Measurements from ENCODE around the gene SEMA4G.
A peak's percentile ranks its signal among the peaks of the same experiment; 100 is the strongest.

The SEMA4G gene

DNA sequence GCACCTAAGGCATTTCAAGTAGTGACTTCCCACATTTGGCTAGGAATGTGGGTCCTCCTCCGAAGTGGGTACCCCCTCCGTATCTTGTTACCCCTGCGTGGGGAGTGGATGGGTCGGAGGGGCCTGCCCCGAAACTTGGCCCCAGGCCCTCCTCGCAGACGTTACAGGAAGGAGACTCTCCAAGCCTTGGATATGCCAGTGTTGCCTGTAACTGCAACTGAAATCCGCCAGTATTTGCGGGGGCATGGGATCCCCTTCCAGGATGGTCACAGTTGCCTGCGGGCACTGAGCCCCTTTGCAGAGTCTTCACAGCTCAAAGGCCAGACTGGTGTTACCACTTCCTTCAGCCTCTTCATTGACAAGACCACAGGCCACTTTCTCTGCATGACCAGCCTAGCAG, 18.9 kb downstream of the SEMA4G start:
- DNase-seq (ENCODE audit: low spot score), result no peak

DNA sequence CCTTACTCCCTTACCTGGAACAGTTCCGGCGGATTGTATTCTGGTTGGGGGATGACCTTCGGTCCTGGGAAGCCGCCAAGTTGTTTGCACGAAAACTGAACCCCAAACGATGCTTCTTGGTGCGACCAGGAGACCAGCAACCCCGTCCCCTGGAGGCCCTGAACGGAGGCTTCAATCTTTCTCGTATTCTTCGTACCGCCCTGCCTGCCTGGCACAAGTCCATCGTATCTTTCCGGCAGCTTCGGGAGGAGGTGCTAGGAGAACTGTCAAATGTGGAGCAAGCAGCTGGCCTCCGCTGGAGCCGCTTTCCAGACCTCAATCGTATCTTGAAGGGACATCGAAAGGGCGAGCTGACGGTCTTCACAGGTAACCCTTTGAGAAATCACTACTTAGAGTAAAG, 19.8 kb downstream of the SEMA4G start:
- DNase-seq (ENCODE audit: low spot score), result no peak

DNA sequence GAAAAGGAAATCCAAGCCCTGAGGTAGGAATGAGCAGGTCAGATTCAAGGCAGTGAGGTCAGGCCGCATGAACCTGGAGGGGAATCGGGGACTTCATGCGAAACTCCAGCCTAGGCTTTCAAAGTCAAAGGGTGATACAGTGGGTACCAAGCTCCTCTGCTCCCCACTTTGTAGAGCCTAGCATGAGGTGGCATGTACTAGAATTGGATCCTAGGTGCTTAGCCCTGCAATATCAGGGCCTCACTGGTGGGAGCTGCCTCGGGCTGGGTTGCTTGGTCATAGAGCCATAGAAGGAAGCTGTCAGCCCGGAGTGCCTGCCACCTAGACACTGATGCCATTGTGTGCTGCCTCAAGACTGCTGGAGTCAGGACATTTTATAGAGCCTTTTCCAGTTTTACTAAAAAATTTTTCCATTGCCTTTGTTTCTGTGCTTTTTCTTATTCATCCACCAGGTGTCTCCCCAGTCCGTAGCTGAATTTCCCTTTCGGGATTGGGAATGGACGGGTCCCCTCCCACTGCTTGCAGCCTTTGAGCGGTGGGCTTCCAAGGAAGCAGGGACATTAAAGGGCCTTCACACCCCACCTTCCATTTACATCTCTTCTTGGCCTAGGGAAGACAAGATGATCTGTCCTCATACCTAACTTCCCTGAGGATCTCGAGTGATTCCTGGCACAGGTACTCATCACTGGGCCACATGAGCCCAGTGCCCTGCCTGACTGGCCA, 24.8 kb downstream of the SEMA4G start:
- DNase-seq (ENCODE audit: low spot score), result peak; percentile 52

DNA sequence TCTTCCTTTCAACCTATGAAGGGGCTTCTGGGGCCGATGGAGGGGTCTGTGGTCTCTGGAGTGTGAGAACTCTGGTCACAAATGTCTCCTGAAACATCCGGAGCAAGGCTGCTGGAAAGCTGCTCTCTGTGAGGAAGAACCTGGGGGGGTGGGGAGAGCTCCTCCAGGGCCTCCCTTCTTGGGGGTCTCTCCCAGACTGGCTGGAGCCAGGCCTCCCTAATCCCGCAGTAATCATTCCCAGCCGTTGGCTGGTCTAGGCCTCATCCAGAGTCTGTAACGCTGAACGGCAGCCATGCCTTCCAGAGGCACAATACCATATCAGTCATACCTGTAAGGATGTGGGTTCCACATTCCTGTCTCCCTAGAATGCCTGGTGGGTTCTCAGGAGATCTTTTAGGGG, 25.9 kb downstream of the SEMA4G start:
- no peak for DNase-seq (ENCODE audit: low spot score)

DNA sequence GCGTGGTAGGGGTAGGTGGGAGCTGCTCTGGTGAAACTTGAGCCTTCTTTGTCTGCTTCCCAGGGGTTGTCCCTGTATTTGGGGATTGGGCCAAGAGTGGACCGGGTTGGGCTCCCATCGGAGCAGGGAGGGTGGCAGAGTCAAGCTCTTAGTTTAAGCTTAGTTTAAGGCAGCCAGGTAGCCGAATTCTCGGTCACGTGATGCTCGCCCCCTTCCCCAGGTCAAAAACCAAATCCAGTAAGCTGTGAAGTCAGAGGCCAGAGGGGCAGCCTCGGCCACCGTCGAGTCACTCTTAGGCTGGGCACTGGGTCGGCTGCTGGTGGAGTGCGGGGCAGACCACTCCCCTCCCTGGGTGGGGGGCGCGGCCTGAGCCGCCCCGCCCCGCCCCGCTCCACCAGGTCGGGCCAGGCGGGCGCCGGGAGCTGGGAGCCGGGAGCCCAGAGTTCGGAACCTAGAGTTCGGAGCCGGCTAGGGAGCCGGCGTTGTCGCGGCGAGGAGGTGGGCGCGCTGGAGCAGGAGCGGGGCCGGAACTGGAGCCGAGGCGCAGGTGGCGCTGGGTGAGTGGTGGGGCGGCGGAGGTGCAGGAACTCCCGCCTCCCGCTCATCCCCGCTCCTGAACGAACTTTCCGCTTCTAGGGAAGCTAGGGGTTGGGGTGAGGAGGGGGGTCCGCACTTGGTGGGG, 27.5 kb downstream of the SEMA4G start:
- DNase-seq (ENCODE audit: low spot score), result peak; percentile 33

DNA sequence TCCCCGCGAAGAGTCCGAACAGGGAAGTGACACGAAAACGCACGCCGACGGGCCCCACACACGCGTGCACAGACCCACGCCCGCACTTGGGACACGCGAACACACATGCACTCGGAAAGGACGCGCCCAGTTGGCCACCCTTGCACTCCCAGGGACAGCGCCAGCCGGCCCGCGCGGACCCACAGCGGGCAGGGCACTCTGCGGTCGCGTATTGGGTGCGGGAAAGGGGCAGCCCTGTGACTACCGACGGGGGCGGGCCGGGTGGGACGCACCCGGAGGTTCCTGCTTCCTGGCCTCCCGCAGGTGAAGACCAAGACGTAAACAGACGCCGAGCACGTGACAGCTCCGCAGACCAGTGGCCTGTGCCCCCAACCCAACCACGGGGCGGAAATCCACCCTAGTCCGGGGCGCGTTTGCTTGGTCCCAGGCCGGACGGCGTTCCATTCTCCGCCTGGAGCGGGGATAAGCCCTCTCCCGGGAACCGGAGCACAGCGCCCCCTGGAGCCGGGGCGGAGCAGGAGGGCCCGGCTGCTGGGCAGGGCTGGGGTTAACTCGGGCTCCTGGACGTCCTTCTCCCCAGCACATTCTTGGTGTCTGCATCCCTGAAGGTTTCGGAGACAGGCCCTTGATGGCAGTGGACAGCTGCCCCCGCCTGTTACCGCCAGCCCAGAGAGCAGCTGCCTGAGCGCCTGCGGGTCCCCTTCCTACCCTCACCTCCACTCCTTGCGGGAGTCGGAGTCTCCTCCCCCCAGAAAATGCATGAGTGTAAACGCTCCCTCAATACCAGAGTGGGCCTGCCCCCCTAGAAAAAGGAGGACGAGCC, 28.3 kb downstream of the SEMA4G start:
- peak; percentile 82 for DNase-seq (ENCODE audit: low spot score)

DNA sequence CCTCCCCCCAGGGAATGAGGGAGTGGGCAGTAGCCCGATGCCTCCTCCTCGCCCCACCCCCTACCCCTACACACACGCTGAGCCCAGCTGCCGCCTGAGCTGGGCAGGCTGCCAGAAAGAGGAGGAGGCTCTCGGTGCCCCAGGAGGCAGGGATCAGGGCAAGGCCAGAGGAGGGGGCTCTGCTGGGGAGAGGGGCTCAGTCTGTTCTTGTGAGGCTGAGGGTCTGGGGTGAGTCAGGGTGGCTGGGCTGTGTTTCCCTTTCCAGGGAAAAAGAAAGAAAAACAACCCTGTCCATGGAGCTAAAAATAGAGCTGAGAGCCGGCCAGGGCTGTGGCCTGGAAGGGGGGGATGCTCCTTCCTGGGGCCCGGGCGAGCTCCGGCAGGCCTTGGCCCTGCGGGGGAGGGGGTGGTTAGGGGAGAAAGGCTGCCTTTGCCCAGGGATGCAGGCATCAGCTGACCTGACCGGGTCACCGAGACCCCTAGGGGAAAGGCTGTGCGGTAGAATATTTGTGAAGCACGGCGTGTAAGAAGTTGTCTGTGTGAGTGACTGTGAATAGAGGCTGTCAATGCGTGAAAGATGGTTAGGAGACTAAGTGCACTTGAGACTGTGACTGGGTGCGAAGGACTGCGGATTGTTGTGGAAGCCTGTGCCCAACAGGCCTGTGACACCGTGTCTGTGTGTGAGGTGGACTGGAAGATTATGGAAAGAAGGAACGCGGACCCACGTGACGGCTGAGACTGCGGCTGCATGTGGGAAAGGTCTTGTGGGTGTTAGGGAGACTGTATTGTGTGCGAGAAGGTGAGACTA, 29.1 kb downstream of the SEMA4G start:
- peak; percentile 71 for DNase-seq (ENCODE audit: low spot score)

DNA sequence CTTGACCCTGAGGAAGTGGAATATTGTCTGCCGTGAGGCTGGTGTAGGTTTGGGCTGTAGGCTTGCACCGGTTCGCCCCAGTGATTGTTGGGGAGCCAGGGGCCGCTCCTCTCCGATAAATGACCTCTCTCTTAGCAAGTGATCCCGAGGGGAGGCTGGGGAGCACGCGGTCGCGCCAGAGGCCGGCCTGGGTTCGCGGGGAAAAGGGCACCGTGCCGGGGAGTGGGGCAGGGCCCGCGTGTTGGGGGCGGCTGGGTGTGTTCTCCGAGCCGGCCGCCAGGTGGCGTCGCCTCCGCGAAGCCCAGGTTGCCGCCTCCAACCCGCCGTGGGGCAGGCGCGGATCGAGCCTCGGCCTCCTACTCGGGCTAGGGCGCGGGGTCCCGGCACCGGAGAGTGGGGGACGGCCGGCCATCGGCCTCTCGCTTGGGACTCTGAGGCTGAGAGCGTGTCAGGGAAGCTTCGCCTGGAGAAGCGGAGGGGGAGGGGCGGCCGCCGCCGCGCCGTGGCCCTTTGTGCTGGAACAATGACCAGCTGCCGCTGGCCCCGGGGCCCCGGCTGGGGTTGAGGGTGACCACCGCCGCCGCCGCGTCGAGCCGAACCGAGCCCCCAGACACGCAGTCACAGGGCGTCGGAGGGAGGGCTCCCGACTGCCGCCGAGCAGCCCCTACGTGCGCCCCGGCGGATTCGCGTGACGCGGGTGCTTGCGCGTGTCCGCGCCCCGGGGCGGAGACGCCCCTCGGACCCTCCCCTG, 29.9 kb downstream of the SEMA4G start:
- peak; percentile 61 for DNase-seq (ENCODE audit: low spot score)

DNA sequence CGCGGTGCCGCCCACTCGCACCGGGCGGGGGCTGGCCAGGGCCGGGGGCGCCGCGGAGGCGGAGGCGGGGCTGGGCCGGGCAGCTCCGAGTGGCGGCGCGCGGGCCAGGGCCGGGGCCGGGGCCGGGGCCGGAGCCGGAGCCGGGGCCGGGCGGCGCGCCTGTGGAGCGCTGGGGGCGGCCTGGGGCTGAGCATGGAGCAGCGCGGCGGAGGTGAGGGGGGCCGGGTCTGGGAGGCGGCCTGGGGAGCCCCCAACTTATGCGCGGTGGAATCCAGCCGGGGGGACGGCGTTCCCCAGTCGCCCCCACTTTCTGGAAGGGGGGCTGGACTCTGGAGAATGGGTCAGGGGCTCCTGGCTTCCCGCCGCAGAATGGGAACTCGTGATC, 30.4 kb downstream of the SEMA4G start, which contains the start of gene LZTS2:
Gene LZTS2 (plus strand): TSS at position 67 of the 385 bp plus-strand sequence. CDS start 2,731 bp downstream, outside the sequence.
- no peak for DNase-seq (ENCODE audit: low spot score)

DNA sequence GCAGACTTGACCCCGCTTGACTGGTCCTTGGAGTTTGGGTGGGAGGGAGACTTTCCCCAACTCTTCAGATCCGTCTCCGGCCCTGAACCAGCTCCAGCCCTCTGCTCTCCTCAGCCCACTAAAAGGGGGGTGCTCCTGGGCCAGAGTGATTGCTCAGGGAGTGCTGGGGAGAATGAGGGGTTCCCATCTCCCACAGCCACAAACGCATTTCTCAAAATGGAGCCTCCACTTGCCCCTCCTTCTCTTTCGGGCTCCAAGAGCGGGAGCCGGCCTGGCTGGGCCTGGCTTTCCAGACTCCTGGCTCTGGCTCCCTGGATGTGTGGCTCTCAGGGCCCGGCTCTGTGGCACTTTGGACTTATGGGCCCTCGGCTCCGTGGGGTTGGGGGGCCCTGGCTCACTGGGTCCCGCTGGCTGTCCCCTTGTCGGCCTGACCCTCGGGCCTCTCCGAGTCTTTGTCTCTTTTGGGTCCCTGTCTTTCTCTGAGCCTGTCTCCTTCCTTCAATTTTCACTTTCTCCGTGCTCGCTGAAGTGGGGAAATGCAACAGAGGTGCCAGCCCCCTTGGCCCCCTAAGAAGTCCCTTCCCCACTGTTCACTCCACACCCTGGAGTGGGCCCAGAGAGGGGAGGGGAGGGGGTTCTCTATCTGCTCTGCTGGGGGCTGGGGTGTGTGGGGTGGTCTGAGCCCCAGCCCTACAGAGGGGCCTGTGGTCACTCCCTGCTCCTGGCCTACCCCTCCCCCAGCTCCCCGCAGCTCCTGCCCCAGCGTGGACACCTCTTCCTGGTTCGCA, 31.0 kb downstream of the SEMA4G start:
- no peak for DNase-seq (ENCODE audit: low spot score)

DNA sequence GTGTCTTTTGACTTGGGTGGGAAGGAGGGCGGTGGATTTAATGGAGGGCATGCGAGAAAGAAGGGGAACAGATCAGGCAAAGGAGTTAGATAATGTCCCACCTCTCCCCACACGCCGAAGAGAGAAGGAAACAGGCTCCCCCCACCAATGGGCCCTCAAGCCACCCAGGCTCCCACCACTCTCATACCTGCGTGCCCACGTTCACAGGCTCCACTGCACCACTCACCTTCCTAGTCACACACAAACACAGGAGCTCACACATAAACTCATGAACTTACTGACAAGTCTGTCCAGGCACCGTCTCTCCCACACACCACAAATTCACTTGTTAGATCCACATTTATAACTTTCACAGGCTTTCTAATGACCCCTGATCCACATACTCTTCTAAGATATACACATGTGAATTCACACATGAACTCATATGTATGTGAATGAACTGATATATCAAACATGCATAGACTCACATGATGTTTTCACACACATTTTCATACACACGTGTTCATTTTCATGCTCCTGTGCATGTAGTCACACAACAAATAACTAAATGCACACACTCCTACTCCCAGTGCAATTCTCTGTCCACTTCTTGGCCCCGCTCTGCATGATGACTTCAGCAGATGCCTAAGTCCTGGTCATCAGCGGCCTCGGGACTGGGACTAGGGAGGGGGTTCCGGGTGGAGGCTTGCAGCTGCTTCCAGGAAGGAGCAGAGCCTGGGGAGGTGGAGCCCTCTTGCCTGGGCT, 31.8 kb downstream of the SEMA4G start:
- DNase-seq (ENCODE audit: low spot score), result no peak

DNA sequence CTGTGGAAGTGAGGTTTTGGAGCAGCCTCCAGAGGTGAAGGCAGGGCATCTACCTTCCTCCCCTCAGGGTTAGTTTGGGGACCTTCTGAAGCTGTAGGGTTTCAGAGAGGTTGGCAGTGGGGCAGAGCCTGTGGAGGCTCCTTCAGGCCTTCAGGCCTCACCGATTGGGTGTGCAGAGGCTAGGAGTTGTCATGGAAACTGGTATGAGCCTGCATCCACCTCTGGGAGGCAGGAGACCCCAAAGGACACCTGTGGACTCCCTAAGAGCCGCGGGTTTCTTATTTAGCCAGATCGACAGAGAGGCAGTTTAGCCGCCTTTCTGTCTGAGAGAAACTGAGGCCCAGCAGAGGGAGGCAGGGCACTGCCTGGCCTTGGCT, 32.3 kb downstream of the SEMA4G start:
- DNase-seq (ENCODE audit: low spot score), result no peak

DNA sequence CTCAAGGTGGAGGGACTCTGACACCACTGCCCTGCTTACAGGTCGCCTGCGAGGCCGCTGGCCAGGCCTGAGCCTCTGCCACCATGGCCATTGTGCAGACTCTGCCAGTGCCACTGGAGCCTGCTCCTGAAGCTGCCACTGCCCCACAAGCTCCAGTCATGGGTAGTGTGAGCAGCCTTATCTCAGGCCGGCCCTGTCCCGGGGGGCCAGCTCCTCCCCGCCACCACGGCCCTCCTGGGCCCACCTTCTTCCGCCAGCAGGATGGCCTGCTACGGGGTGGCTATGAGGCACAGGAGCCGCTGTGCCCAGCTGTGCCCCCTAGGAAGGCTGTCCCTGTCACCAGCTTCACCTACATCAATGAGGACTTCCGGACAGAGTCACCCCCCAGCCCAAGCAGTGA, 33.2 kb downstream of the SEMA4G start:
- no peak for DNase-seq (ENCODE audit: low spot score)

DNA sequence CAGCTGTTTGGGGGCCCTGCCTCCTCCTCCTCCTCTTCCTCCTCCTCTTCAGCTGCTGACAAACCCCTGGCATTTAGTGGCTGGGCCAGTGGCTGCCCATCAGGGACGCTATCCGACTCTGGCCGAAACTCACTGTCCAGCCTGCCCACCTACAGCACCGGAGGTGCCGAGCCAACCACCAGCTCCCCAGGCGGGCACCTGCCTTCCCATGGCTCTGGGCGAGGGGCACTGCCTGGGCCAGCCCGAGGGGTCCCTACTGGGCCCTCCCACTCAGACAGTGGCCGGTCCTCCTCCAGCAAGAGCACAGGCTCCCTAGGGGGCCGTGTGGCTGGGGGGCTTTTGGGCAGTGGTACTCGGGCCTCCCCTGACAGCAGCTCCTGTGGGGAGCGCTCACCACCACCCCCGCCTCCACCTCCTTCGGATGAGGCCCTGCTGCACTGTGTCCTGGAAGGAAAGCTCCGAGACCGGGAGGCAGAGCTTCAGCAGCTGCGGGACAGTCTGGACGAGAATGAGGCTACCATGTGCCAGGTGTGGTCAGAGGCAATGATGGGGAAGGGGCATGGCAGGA, 34.4 kb downstream of the SEMA4G start:
- DNase-seq (ENCODE audit: low spot score), result no peak

DNA sequence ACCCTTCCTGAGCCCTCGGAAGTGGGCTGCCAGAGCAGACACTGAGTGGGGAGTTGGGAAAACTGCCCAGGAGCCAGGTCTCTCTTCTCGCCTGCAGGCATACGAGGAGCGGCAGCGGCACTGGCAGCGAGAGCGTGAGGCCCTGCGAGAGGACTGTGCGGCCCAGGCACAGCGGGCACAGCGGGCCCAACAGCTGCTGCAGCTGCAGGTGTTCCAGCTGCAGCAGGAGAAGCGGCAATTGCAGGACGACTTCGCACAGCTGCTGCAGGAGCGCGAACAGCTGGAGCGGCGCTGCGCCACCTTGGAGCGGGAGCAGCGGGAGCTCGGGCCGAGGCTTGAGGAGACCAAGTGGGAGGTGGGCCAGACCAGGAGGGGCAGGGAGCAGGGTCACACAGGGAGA, 36.1 kb downstream of the SEMA4G start:
- no peak for DNase-seq (ENCODE audit: low spot score)

DNA sequence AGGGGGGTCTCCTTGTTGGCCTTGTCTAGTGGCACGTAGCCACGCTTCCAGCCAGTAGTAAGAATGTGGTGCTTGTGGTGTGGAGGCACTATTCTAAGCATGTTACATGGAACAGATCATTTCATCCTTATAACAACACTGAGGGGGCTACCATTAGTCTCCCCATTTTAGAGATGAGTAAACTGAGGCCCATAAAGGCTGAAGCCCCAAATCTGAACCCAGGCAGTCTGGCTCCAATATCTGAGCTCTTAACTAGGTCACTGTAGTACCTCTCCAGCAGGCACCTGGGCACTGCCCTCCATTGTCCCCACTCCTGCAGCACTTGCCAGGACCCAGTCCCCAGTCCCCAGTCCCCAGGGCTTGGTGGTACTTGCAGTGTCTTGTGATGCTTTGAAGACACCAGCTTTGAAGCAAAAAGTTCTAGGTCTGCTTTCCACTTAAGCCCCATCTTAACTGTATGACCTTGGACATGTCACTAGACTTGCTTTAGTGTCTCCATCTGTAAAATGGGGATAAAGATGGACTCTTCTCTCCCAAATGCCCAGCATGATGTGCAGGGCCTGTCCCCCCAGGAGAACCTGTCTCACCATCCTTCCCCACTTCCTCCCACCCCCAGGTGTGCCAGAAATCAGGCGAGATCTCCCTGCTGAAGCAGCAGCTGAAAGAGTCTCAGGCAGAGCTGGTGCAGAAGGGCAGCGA, 36.7 kb downstream of the SEMA4G start:
- no peak for DNase-seq (ENCODE audit: low spot score)

DNA sequence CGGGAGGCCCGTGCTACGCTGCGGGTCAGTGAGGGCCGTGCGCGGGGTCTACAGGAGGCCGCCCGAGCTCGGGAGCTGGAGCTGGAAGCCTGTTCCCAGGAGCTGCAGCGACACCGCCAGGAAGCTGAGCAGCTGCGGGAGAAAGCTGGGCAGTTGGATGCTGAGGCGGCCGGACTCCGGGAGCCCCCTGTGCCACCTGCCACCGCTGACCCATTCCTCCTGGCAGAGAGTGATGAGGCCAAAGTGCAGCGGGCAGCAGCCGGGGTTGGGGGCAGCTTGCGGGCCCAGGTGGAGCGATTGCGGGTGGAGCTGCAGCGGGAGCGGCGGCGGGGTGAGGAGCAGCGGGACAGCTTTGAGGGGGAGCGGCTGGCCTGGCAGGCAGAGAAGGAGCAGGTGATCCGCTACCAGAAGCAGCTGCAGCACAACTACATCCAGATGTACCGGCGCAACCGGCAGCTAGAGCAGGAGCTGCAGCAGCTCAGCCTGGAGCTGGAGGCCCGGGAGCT, 37.3 kb downstream of the SEMA4G start:
- DNase-seq (ENCODE audit: low spot score), result peak; percentile 32

DNA sequence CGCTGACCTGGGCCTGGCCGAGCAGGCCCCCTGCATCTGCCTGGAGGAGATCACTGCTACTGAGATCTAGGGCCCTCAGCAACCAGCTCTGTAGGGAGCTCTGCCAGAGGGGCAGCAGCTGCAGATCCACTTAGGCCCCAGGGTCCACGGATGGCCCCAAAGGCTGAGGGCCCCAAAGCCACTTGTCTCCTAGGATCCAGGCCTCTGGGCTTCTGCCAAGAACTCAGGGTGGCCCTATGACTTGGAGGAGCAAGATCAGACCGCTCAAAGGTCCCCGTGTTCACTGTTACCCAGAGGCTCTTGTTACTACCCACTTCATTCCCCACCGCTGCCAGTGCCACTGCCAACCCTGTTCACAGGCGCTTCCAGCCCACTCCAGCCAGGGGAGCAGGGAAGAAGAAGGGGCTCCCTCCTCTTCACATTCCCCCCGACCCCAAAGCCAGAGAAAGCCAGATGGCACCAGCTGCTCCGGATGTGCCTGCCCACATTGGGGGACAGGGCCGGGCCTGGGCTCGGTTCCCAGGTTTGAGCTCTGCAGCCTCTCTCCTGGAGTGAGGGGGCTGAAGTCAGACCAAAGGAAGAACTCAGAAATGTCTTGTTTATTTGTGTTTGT, 37.9 kb downstream of the SEMA4G start:
- no peak for DNase-seq (ENCODE audit: low spot score)
